Calu3 (cell line): ENCODE results near the gene CNTN1. TPM values are rescaled to one million over a fixed set of nuclear protein-coding genes. Genes with fewer than 3 reads are reported as not detected.

Source experiments
- BruUV-seq: library from RNA; stranded (reverse); fragments of 400-500 nt; replicated peaks from 2 replicates; lab custom pipeline; 2021; lab: Mats Ljungman, UMichigan
- CTCF ChIA-PET: fragments of 300-600 bp; sonication (Branson Sonifier 250); formaldehyde crosslinking; loops from one replicate; lab custom pipeline; 2022; ENCODE audit warnings: antibody characterized with exemption; lab: Charles Lee
- DNase-seq: peaks from one replicate; pipeline ENCODE4 v3.0.0; 2022
- H3K27ac Mint-ChIP-seq: one replicate; pipeline ENCODE4 v1.8.0; 2022; ENCODE audit warnings: mixed read lengths; ENCODE audit not compliant: unreplicated experiment
- H3K27me3 Mint-ChIP-seq: one replicate; pipeline ENCODE4 v1.8.0; 2022; ENCODE audit warnings: mixed read lengths; ENCODE audit not compliant: unreplicated experiment
- H3K36me3 Mint-ChIP-seq: one replicate; pipeline ENCODE4 v1.8.0; 2022; ENCODE audit warnings: mild to moderate bottlenecking, moderate library complexity, mixed read lengths; ENCODE audit not compliant: insufficient read depth, unreplicated experiment
- H3K4me1 Mint-ChIP-seq: one replicate; pipeline ENCODE4 v1.8.0; 2022; ENCODE audit warnings: mild to moderate bottlenecking, low read depth, mixed read lengths; ENCODE audit not compliant: unreplicated experiment
- H3K4me3 Mint-ChIP-seq: one replicate; pipeline ENCODE4 v1.8.0; 2022; ENCODE audit warnings: mild to moderate bottlenecking, low read depth, moderate library complexity, mixed read lengths; ENCODE audit not compliant: unreplicated experiment
- H3K9me3 Mint-ChIP-seq: one replicate; pipeline ENCODE4 v1.8.0; 2022; ENCODE audit warnings: low read depth, mixed read lengths; ENCODE audit not compliant: unreplicated experiment
- intact Hi-C: fragments of 100-400 bp; cut with micrococcal nuclease; formaldehyde crosslinking; loops from one replicate; pipeline ENCODE4 v1.10.0; 2022; ENCODE audit not compliant: unreplicated experiment
- total RNA-seq: library from RNA; stranded (reverse); gene quantifications from 2 replicates; pipeline ENCODE4 v1.2.3, GENCODE V29; 2022
- TF ChIP-seq, protein P1 (sequence below): fragments of 200-600 bp; IDR thresholded peaks from one replicate; pipeline ENCODE4 v1.8.0; 2022; ENCODE audit warnings: antibody characterized with exemption; ENCODE audit not compliant: unreplicated experiment

Gene CNTN1
- total RNA-seq, 1 experiment from 2014 or later, result not detected

DNA sequence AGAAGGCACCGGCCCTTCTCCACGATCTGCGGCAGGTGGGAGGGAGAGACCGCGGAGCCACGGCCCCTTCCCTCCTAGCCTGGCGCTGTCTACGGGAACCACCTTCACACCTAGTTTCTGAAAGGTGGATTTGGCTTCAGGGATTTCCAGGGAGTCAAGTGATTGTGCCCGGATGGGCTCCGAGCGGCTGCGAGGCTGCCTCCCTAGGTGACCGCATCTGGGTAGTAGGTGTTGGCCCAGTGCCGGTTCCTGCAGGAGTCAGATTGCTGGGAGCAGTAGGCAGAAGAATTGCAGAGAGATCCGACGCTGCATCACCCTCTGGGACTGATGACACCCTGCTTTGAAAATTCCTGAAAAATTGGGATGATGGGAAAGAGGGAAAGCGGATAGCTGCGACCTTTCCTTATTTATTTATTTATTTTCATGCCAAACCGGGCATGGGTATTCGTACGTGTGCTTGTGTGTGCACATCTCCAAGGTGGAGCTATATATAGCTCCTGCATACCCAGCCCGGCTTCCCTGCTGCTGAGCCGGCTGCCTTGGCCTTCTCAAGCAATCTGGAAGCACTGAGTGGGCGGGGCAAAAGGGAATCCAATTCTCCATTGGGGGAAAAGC, 1.1 kb downstream of the CNTN1 start:
- no peaks in the 10 kb centered on the region for H3K9me3 Mint-ChIP-seq
- BruUV-seq, result no TSS peak
- TF ChIP-seq, protein P1, sequence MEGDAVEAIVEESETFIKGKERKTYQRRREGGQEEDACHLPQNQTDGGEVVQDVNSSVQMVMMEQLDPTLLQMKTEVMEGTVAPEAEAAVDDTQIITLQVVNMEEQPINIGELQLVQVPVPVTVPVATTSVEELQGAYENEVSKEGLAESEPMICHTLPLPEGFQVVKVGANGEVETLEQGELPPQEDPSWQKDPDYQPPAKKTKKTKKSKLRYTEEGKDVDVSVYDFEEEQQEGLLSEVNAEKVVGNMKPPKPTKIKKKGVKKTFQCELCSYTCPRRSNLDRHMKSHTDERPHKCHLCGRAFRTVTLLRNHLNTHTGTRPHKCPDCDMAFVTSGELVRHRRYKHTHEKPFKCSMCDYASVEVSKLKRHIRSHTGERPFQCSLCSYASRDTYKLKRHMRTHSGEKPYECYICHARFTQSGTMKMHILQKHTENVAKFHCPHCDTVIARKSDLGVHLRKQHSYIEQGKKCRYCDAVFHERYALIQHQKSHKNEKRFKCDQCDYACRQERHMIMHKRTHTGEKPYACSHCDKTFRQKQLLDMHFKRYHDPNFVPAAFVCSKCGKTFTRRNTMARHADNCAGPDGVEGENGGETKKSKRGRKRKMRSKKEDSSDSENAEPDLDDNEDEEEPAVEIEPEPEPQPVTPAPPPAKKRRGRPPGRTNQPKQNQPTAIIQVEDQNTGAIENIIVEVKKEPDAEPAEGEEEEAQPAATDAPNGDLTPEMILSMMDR, result no peak
- no peaks in the 10 kb centered on the region for H3K36me3 Mint-ChIP-seq
- intact Hi-C loops, result no loop called here
- no peak overlapping the region for H3K4me3 Mint-ChIP-seq
- peaks cover 4% of the 10 kb centered on the region for H3K4me1 Mint-ChIP-seq
- no peak for DNase-seq
- H3K27me3 Mint-ChIP-seq, result no peaks in the 10 kb centered on the region
- CTCF ChIA-PET, result no interaction called here
- H3K27ac Mint-ChIP-seq, result no peak overlapping the region

GRCh38 chr12:40697566-40698259, 5.5 kb downstream of the CNTN1 start:
- Mint-ChIP-seq H3K27ac (no peak overlapping the region), H3K36me3 (no peaks in the 10 kb centered on the region), H3K9me3 (peaks cover 4% of the 10 kb centered on the region), H3K27me3 (no peaks in the 10 kb centered on the region), H3K4me3 (no peak overlapping the region), H3K4me1 (no peaks in the 10 kb centered on the region)
- BruUV-seq, result no TSS peak
- no peak for DNase-seq
- CTCF ChIA-PET, result interaction anchor here (0.9 kb wide), 1 partner anchor 359 kb away, joined by 3 read pairs; no protein-coding TSS in a partner anchor
- intact Hi-C loops, result no loop called here
- TF ChIP-seq, protein P1, result no peak

DNA sequence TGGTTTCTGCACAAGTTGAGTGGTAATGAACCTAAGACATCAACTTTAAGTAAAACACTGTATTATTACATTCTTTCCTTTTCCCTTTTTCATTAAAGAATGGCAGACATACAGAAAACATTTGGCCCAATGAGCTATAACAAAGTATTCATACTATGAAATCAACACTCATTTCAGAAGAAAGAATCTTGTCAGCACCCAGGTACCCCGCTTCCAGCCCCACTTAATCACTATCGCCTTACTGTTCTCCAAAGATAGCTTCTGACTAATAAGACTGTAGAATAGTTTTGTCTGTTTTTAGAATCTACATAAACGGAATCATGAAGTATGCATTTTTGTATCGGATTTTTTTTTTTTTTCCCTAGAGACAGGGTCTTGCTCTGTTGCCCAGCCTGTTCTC, 9.5 kb downstream of the CNTN1 start:
- intact Hi-C loops, result no loop called here
- Mint-ChIP-seq H3K27ac (no peak overlapping the region), H3K4me1 (no peaks in the 10 kb centered on the region), H3K36me3 (no peaks in the 10 kb centered on the region), H3K4me3 (no peak overlapping the region), H3K27me3 (no peaks in the 10 kb centered on the region), H3K9me3 (peaks cover 4% of the 10 kb centered on the region)
- TF ChIP-seq, protein P1, result no peak
- CTCF ChIA-PET, result no interaction called here
- DNase-seq, result no peak
- no TSS peak for BruUV-seq

GRCh38 chr12:40711121-40711520, 18.9 kb downstream of the CNTN1 start:
- BruUV-seq, result no TSS peak
- Mint-ChIP-seq H3K27ac (no peak overlapping the region), H3K4me3 (no peak overlapping the region), H3K4me1 (peaks cover 7% of the 10 kb centered on the region), H3K36me3 (no peaks in the 10 kb centered on the region), H3K9me3 (no peaks in the 10 kb centered on the region), H3K27me3 (no peaks in the 10 kb centered on the region)
- intact Hi-C loops, result no loop called here
- TF ChIP-seq, protein P1, result no peak
- CTCF ChIA-PET, result no interaction called here
- no peak for DNase-seq
